NCI-H128 (cell line): Measurements from ENCODE around the gene LPAR1.
"Not testable (repeated sequence)": the region's sequence is repeated elsewhere in the genome, so short reads cannot be mapped to it uniquely, and the experiment has no call there.

Experiments
- DNase-seq: peaks from one replicate; lab custom pipeline; 2025; ENCODE audit not compliant: unreplicated experiment; lab: John Stamatoyannopoulos, UW

LPAR1 gene, protein sequence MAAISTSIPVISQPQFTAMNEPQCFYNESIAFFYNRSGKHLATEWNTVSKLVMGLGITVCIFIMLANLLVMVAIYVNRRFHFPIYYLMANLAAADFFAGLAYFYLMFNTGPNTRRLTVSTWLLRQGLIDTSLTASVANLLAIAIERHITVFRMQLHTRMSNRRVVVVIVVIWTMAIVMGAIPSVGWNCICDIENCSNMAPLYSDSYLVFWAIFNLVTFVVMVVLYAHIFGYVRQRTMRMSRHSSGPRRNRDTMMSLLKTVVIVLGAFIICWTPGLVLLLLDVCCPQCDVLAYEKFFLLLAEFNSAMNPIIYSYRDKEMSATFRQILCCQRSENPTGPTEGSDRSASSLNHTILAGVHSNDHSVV

GRCh38 chr9:111038331-111039230, at the start of gene LPAR1:
Gene LPAR1 (minus strand): TSS chr9:111038470. CDS start chr9:110972117, 66,353 bp downstream.
- no peak for DNase-seq

DNA sequence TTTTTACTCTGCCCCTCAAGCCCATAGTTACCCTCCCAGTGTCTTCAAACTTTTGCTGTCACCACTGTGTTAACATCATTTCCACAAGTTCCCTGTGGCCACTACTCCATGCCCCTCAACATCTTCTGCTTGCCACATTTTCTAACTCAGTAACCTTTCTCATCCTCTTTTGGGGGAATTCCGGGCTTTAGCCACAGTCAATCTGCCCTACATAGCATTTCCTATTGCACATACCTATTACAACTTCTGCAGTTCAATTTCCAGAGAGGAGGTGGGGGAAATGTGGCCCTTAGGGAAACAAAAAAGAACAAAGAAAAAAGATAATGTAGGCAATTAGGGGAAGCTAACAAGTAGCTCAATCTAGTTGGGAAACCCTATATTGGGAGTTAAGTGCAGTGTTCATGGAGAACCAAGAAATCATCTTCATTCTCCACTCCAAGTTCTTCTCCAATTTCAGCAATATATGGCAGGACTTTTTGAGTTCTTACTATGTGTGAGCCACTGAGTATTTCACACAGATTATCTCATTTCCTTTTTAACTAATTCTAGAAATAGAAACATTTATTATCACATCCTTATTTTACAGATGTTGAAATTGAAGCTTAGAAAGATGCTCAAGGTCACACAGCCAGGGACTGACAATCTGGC, 40.2 kb upstream of the LPAR1 start:
- no peak for DNase-seq

GRCh38 chr9:111076519-111076918, 38.2 kb upstream of the LPAR1 start:
- DNase-seq: no peak

GRCh38 chr9:111076042-111076441, 37.8 kb upstream of the LPAR1 start:
- DNase-seq: no peak

GRCh38 chr9:111074395-111074794, 36.1 kb upstream of the LPAR1 start:
- no peak for DNase-seq

DNA sequence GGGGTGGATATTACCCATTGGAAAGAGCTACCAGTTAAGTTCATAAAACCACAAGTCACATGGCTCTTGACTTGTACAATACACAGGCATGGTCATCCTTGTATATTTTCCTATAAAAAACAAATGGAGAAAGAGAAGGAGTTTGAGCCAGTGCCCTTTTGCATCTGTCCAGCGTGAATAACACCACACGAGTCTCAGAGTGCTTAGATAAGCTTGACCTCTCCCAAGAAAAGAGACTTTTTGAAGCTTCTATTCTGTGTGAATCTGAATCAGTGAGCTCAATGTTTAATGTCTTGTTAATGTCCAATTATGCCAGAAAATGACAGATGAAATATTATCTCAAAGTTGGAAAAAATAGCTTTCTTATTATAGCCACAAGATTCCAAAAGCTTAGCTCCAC, 30.9 kb upstream of the LPAR1 start:
- no peak for DNase-seq

DNA sequence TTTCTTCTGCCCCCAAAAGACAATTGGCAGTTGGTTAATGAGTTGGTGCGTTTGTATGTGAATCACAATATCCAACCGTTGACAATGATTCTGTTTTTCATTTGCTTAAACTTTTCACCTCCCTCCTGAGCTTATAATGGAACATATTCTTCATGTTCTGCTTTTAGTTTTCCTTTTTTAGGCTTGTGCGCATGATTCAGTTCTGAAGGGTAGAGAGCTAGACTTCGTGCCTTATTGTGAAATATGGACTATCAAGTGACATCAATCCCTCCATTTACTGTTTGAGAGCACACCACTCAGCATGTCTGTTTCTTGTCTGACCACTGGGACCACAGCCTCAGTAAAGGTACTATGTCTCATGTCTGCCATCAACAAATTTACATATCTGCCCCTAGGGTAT, 30.5 kb upstream of the LPAR1 start:
- DNase-seq: no peak

GRCh38 chr9:111068383-111068730, 30.1 kb upstream of the LPAR1 start:
- DNase-seq: no peak

DNA sequence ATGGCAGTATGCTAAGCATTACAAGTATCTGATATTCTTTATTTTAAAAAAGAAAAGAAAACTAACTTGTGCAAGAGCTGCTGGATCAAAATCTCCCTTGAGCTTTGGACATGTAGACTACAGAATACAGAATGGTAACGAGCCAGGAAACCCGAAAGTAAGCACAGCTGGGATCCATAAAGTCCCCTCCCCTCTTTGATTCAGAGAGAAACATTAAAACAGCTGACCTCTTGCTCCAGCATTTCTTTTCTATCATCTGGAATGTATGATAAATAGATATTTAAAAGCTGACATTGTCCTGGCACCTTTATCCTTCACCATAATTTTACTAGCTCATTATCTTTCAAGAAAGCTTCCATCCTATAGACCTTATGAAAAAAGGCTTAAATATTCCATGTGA, 28.2 kb upstream of the LPAR1 start:
- no peak for DNase-seq

DNA sequence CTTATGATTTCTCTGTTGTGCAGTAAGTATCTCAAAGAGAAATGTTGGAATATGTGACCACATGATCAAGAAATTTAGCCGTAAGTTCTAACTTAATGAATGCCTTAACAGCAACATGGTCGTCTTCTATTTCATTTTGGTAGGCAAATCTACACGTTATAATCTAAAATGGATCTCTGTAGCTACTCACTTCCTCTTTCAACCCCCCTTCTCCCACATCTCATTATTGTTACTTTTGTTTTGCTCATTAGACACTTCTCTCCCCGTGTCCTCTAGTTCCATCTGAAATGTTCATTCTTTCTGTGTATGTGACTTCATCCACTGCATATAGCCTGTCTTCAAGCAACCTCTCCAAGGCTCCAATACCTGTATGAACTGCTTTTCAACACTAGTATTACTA, 27.1 kb upstream of the LPAR1 start:
- no peak for DNase-seq

GRCh38 chr9:111064160-111064837, 26.0 kb upstream of the LPAR1 start:
- DNase-seq: no peak

- no peak for DNase-seq
Observed at GRCh38 chr9:111063332-111063731, 25.1 kb upstream of the LPAR1 start.

- no peak for DNase-seq
Observed at GRCh38 chr9:111058166-111058565, 19.9 kb upstream of the LPAR1 start.

DNA sequence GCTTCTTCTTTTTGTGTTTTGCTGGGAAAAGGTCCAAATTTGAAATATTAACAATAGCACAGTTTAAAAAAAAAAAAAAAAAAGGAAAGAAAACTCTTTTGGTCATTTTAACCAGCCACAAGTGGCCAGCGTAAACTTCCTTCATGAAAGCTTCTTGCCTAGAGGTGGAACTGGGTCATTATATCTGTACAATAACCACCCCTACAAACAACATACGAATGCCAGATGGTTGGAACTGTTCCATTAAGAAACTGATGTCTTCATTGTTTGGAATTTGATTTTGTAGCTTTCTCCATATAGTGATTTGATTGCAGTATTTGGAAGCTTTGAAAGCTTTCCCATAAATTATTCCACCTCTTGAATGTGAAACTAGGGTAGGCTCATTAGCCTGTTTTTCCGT, 18.3 kb upstream of the LPAR1 start:
- DNase-seq: no peak

DNA sequence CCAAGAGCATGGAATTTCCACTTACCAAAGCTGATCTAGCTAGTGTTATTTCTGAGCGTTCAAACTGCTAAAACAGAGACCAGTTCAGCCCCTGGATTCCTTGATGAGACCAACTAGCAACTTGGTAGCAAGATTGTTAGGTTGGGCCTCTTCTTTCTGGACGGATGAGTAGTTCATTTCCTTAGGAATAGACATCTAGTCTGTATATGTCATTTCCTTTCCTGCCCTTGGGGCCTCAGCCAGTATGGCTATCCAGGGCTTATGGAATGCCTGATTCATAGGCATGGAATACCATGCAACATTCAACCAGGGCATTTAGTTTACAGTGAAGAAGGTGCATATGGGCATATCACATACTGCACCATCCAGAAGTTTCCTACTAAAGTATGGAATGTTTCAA, 14.5 kb upstream of the LPAR1 start:
- DNase-seq: no peak

DNA sequence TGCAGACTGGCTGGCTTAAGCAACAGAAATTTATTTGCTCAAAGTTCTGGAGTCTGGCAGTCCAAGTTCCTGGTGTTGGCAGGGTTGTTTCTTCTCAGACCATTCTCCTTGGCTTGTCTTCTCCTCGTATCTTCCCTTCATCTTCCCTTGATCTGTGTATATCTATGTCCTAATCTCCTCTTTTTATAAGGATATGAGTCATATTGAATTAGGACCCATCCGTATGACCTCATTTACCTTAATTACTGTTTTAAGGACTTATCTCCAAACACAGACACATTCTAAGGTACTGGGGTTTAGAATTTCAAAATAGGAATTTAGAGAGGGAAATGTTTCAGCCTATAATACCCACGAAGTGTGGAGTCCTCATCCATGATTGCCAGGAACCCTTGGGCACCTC, 13.1 kb upstream of the LPAR1 start:
- no peak for DNase-seq

DNA sequence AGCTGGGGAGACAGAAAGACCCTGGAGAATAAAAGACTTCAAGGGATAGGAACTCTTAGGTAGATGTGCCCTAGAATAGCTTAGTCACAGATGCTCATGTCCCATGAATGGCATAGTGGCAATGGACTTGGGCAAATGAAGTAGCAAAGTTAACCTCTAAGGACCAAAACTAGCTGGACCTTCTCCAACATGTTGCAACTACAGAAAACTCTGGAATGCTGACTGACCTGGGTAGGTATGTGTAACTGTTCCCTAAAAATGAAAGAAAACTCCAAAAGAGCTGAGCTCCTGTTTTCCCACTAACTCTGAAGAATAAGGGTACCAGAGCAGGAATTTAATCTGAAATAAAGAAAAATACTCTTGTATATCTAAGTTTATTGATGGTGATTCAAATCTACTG, 12.5 kb upstream of the LPAR1 start:
- DNase-seq: no peak

DNA sequence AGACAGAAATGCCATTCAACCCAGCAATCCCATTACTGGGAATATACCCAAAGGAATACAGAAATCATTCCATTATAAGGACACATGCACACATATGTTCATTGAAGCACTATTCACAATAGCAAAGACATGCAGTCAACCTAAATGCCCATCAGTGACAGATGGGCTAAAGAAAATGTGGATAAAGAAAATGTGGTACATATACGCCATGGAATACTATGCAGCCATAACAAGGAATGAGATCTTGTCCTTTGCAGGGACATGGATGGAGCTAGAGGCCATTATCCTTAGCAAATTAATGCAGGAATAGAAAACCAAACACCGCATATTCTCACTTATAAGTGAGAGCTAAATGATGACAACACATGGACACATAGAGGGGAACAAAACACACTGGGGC, 9.0 kb upstream of the LPAR1 start:
- DNase-seq: not testable (repeated sequence)

GRCh38 chr9:111041902-111042301, 3.6 kb upstream of the LPAR1 start:
- DNase-seq: no peak

DNA sequence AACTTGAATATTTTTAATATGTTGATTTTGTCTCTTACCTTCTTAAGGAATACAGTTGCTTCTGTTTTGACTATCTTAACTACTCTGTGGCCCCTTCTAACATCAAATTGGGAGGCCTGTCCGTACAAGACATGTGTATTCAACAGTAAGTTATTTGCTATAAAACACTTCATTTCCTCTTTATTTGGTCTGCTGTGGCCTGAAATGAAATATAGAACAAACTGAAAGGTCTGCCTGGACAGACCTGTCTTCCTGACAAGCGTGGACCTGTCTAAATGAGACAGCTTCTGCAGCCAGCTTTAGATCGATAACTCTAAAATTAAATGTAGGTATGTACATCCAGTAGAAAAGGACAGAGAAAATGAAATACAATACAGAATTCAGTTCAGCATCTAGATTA, 2.2 kb upstream of the LPAR1 start:
- DNase-seq: no peak

DNA sequence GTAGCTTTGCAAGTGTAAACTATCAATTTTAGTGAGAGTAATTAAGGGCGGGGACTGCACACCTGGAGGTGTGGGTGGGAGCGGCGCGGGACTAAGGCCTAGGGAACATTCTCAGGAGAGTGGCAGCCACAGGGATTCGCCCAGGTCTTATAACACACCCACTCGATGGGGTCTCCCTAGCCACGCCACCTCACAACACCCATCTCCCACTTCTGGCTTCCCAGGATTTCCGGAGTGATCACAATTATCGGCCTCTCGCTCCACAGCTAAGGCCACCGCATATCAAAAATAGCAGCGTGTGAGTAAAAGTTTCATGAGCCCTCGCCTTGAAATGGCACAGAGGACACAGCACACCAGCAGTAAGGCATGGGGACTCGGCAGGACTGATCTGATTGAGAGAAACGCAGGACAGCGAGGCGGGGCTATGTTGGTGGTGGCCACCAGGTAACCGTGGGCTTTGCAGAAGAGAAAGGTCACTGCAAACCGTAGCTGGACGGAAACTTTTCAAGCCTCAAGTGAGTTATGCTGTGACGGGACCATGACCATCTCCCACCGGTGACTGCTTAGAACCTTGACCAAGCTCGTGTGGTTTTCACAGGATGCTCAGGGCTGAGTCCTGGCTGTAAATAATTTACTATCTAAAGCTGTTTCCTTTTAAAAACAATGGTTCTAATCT, 1.1 kb upstream of the LPAR1 start:
- DNase-seq: no peak
